Measurements from ENCODE around the gene OR52A1.

The OR52A1 gene

GRCh38 chr11:5129457-5129877 lies 25.1 kb downstream of the OR52A1 start:
- intact Hi-C loops (cut with DNase I; ENCODE audit: low total_unique reads) = no loop called here
- Histone ChIP-seq H3K4me3 (no peak overlapping the region), H3K27me3 (no peaks in the 10 kb centered on the region), H3K36me3 (no peaks in the 10 kb centered on the region), H3K4me1 (no peaks in the 10 kb centered on the region), H3K9me3 (no peaks in the 10 kb centered on the region), H3K27ac (no peak overlapping the region)
- TF ChIP-seq CTCF (IDR thresholded peaks at IDR 0.05) = no peak
- no peak for DNase-seq

- H3K4me3 ChIP-seq = no peak overlapping the region
- no peaks in the 10 kb centered on the region for H3K9me3 ChIP-seq
- no peaks in the 10 kb centered on the region for H3K36me3 ChIP-seq
- no peak overlapping the region for H3K27ac ChIP-seq
- no peaks in the 10 kb centered on the region for H3K4me1 ChIP-seq
- no peak for DNase-seq
- intact Hi-C loops (cut with DNase I; ENCODE audit: low total_unique reads) = loop anchor here (1.0 kb wide), 1 partner anchor 30 kb away; no protein-coding TSS in a partner anchor
- H3K27me3 ChIP-seq = no peaks in the 10 kb centered on the region
- no peak for TF ChIP-seq CTCF (IDR thresholded peaks at IDR 0.05)
Observed at GRCh38 chr11:5124891-5125620, 29.5 kb downstream of the OR52A1 start.

GRCh38 chr11:5123802-5124521 lies 30.6 kb downstream of the OR52A1 start:
- H3K9me3 ChIP-seq = no peaks in the 10 kb centered on the region
- no peaks in the 10 kb centered on the region for H3K36me3 ChIP-seq
- intact Hi-C loops (cut with DNase I; ENCODE audit: low total_unique reads) = no loop called here
- peak; percentile 53 to 60 for TF ChIP-seq CTCF (IDR thresholded peaks at IDR 0.05)
- peak; percentile 53 to 68 for DNase-seq
- no peak overlapping the region for H3K4me3 ChIP-seq
- H3K4me1 ChIP-seq = no peaks in the 10 kb centered on the region
- H3K27ac ChIP-seq = no peak overlapping the region
- no peaks in the 10 kb centered on the region for H3K27me3 ChIP-seq

GRCh38 chr11:5118893-5119292 lies 35.7 kb downstream of the OR52A1 start:
- H3K27ac ChIP-seq = no peak overlapping the region
- H3K4me1 ChIP-seq = no peaks in the 10 kb centered on the region
- H3K9me3 ChIP-seq = no peaks in the 10 kb centered on the region
- no peak for TF ChIP-seq CTCF (IDR thresholded peaks at IDR 0.05)
- intact Hi-C loops (cut with DNase I; ENCODE audit: low total_unique reads) = no loop called here
- H3K36me3 ChIP-seq = no peaks in the 10 kb centered on the region
- H3K27me3 ChIP-seq = no peaks in the 10 kb centered on the region
- DNase-seq = no peak
- no peak overlapping the region for H3K4me3 ChIP-seq

- Histone ChIP-seq H3K27ac (no peak overlapping the region), H3K27me3 (no peaks in the 10 kb centered on the region), H3K36me3 (no peaks in the 10 kb centered on the region), H3K4me1 (no peaks in the 10 kb centered on the region), H3K4me3 (no peak overlapping the region), H3K9me3 (no peaks in the 10 kb centered on the region)
- no peak for DNase-seq
- TF ChIP-seq CTCF (IDR thresholded peaks at IDR 0.05) = no peak
- intact Hi-C loops (cut with DNase I; ENCODE audit: low total_unique reads) = no loop called here
Observed at GRCh38 chr11:5117588-5117987, 37.0 kb downstream of the OR52A1 start.
